Hepatocyte (in vitro differentiated cells): ENCODE data around the gene NELFB.

Experiments used
- EZH2 ChIP-seq: fragments of 200-600 bp; sonication (generic); IDR thresholded peaks from 2 replicates; pipeline ENCODE4 v1.6.1; 2016; ENCODE audit warnings: antibody characterized with exemption, mild to moderate bottlenecking, borderline replicate concordance
- EZH2phosphoT487 ChIP-seq: fragments of 200-600 bp; sonication (generic); IDR thresholded peaks from one replicate; pipeline ENCODE4 v1.6.1; 2018; ENCODE audit warnings: antibody characterized with exemption, mild to moderate bottlenecking, low read depth, moderate library complexity; ENCODE audit not compliant: unreplicated experiment, severe bottlenecking
- TF ChIP-seq, protein P1 (sequence below): fragments of 200-600 bp; sonication (generic); IDR thresholded peaks from 2 replicates; pipeline ENCODE4 v1.5.1; 2016; ENCODE audit warnings: antibody characterized with exemption, mild to moderate bottlenecking; ENCODE audit not compliant: poor library complexity

DNA sequence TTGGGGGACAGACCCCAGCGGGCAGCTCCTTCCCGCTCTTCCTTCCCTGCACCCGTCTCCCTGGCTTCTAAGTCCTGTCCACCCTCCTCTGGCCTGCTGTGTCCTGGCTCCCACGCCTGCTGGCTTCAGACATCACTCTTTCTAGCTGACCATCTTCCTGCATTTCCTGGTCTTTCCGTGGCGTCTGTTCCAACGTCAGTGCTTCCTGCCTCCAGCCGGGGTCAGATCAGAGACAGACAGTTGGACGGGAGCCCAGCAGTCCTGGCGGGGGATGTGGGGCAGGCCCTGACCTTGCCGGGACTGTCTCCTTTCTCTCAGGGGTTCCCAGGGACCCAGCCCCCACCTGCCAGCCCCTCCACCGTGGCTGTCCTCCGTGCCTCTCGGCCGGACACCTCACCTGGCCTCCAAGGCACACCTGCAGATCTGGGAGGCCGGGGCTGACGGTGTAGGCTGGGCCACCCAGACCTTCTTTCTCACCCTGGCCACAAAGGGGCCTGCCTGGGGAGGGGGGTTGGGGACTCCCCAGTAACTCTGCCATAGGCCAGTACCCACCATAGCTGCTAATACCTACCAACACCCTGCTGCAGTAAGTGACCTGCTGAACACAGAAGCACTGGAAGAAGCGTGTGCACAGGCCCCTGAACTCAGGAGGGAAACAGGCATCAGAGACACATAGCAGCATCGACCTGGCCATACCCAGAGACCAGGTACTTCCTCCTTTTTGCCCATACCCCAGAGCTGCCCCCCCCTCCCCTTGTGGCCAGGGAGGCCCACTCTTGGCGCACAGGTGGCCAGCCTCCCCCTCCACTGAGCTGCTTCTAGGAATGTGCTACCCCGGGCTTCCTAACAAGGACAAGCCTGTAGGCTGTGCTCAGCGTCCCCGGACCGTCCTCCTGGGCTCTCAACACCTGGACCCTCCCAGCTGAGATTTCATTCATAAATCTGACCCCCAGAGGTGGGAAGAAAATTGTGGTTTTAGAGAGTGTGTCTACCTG is 41.8 kb downstream of the NELFB start:
- TF ChIP-seq, protein P1, sequence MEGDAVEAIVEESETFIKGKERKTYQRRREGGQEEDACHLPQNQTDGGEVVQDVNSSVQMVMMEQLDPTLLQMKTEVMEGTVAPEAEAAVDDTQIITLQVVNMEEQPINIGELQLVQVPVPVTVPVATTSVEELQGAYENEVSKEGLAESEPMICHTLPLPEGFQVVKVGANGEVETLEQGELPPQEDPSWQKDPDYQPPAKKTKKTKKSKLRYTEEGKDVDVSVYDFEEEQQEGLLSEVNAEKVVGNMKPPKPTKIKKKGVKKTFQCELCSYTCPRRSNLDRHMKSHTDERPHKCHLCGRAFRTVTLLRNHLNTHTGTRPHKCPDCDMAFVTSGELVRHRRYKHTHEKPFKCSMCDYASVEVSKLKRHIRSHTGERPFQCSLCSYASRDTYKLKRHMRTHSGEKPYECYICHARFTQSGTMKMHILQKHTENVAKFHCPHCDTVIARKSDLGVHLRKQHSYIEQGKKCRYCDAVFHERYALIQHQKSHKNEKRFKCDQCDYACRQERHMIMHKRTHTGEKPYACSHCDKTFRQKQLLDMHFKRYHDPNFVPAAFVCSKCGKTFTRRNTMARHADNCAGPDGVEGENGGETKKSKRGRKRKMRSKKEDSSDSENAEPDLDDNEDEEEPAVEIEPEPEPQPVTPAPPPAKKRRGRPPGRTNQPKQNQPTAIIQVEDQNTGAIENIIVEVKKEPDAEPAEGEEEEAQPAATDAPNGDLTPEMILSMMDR = no peak
- TF ChIP-seq EZH2 (no peak), EZH2phosphoT487 (no peak)
